Gastroesophageal sphincter (tissue), 4 donors: ENCODE results near the gene CDH13. TPM values are rescaled to one million over a fixed set of nuclear protein-coding genes. Genes with fewer than 3 reads are reported as not detected.

ENCODE experiments used
- ATAC-seq: fragments of 150-250 bp; one replicate; pipeline ENCODE4 v1.9.1; 2016; ENCODE audit warnings: mild to moderate bottlenecking, moderate library complexity
- H3K27ac ChIP-seq, 4 donors: fragments of 200-600 bp; sonication (generic) in 3 of 4; 1 replicate in 3 of 4; 2 replicates in 1 of 4; pipeline ENCODE4 v1.5.1; 2016 to 2019
- H3K27me3 ChIP-seq: fragments of 200-600 bp; sonication (generic); one replicate; pipeline ENCODE4 v1.5.1; 2019
- H3K36me3 ChIP-seq, 2 donors: fragments of 200-600 bp; sonication (generic); one replicate each; pipeline ENCODE4 v1.5.1; 2019; ENCODE audit warnings: control low read depth in 1 of 2
- H3K4me1 ChIP-seq, 3 donors: fragments of 200-600 bp; sonication (generic); 1 replicate in 2 of 3; 2 replicates in 1 of 3; pipeline ENCODE4 v1.5.1; 2016 to 2019; ENCODE audit warnings: control low read depth in 2 of 3
- H3K4me3 ChIP-seq, 2 donors: fragments of 200-600 bp; sonication (generic); one replicate each; pipeline ENCODE4 v1.5.1; 2019; ENCODE audit warnings: mild to moderate bottlenecking in 1 of 2, moderate library complexity in 1 of 2
- H3K9me3 ChIP-seq, 3 donors: fragments of 200-600 bp; sonication (generic); one replicate each; pipeline ENCODE4 v1.5.1; 2017 to 2019; ENCODE audit warnings: control low read depth in 2 of 3
- CTCF ChIP-seq, 4 experiments: fragments of 200-600 bp in 2 of 4; fragments of 450-650 bp in 2 of 4; sonication (generic) in 1 of 4; IDR thresholded peaks; one replicate each; pipeline ENCODE4 v1.5.1; 2017 to 2019; ENCODE audit warnings: antibody characterized with exemption in 4 of 4, mild to moderate bottlenecking in 2 of 4, moderate library complexity in 2 of 4
- EP300 ChIP-seq: sonication (generic); formaldehyde crosslinking; IDR thresholded peaks from one replicate; pipeline ENCODE4 v1.6.1; 2017; ENCODE audit warnings: antibody characterized with exemption, mild to moderate bottlenecking
- POLR2A ChIP-seq, 2 donors: fragments of 450-650 bp; IDR thresholded peaks; one replicate each; pipeline ENCODE4 v1.6.1; 2017; ENCODE audit warnings: antibody characterized with exemption in 2 of 2, mild to moderate bottlenecking in 2 of 2, moderate library complexity in 1 of 2
- POLR2AphosphoS5 ChIP-seq: sonication (generic); formaldehyde crosslinking; IDR thresholded peaks from one replicate; pipeline ENCODE4 v1.6.1; 2017; ENCODE audit warnings: antibody characterized with exemption
- WGBS, 2 donors: methylation state at CpG; one replicate each; pipeline ENCODE4 v1.1.5; 2018; ENCODE audit warnings: low coverage in 1 of 2; 5-methylcytosine and 5-hydroxymethylcytosine counted together
- total RNA-seq, 4 donors: library from RNA; depleted of rRNA; stranded (reverse); fragments of >200 nt; gene quantifications; one replicate each; pipeline ENCODE4 v1.1.0, GENCODE V29; 2016

CDH13 gene
- total RNA-seq, 4 donors from 2014 or later = 4.2 to 22.3 (median 11.4) TPM

GRCh38 chr16:82881516-82881915 is 254.7 kb downstream of the CDH13 start:
- Histone ChIP-seq H3K4me3 (no peak overlapping the region), H3K27ac (no peak overlapping the region), H3K9me3 (no peaks in the 10 kb centered on the region), H3K27me3 (no peaks in the 10 kb centered on the region), H3K4me1 (no peaks in the 10 kb centered on the region), H3K36me3 (no peaks in the 10 kb centered on the region)
- no peak for ATAC-seq
- TF ChIP-seq POLR2AphosphoS5 (no peak), POLR2A (IDR thresholded peaks at IDR 0.05) (no peak), CTCF (IDR thresholded peaks at IDR 0.05) (no peak), EP300 (no peak)
- WGBS, 2 donors = 96 to 100% methylated on average over 2 to 3 of the region's 3 CpGs

GRCh38 chr16:82882226-82882625 is 255.5 kb downstream of the CDH13 start:
- Histone ChIP-seq H3K27ac (no peak overlapping the region), H3K4me1 (no peaks in the 10 kb centered on the region), H3K36me3 (no peaks in the 10 kb centered on the region), H3K9me3 (no peaks in the 10 kb centered on the region), H3K4me3 (no peak overlapping the region), H3K27me3 (no peaks in the 10 kb centered on the region)
- TF ChIP-seq POLR2A (IDR thresholded peaks at IDR 0.05) = no peak
- TF ChIP-seq EP300 = no peak
- no peak for TF ChIP-seq CTCF (IDR thresholded peaks at IDR 0.05)
- no peak for TF ChIP-seq POLR2AphosphoS5
- ATAC-seq = no peak
- 80 to 89% methylated on average over 1 to 6 of the region's 6 CpGs for WGBS, 2 donors

- no peak overlapping the region for H3K27ac ChIP-seq
- 47 to 67% methylated on average over 4 of the region's 5 CpGs for WGBS, 2 donors
- TF ChIP-seq POLR2A (IDR thresholded peaks at IDR 0.05) = no peak
- H3K27me3 ChIP-seq = no peaks in the 10 kb centered on the region
- H3K4me3 ChIP-seq = no peak overlapping the region
- no peak for ATAC-seq
- no peaks in the 10 kb centered on the region for H3K9me3 ChIP-seq
- no peaks in the 10 kb centered on the region for H3K36me3 ChIP-seq
- H3K4me1 ChIP-seq = no peaks in the 10 kb centered on the region
Observed at GRCh38 chr16:82882982-82883835, 256.4 kb downstream of the CDH13 start.

GRCh38 chr16:82884320-82884898 is 257.6 kb downstream of the CDH13 start:
- no peak for ATAC-seq
- WGBS, 2 donors = 65 to 66% methylated on average over 4 of the region's 4 CpGs
- TF ChIP-seq POLR2A (IDR thresholded peaks at IDR 0.05) (no peak), CTCF (IDR thresholded peaks at IDR 0.05) (no peak), POLR2AphosphoS5 (no peak), EP300 (no peak)

GRCh38 chr16:82886146-82886545 is 259.4 kb downstream of the CDH13 start:
- H3K36me3 ChIP-seq = no peaks in the 10 kb centered on the region
- H3K27ac ChIP-seq = no peak overlapping the region
- TF ChIP-seq EP300 (no peak), POLR2AphosphoS5 (no peak), POLR2A (IDR thresholded peaks at IDR 0.05) (no peak), CTCF (IDR thresholded peaks at IDR 0.05) (no peak)
- H3K4me1 ChIP-seq = no peaks in the 10 kb centered on the region
- H3K27me3 ChIP-seq = no peaks in the 10 kb centered on the region
- no peaks in the 10 kb centered on the region for H3K9me3 ChIP-seq
- WGBS, 2 donors = 76 to 93% methylated on average over 2 of the region's 2 CpGs
- no peak for ATAC-seq
- H3K4me3 ChIP-seq = no peak overlapping the region

More at GRCh38 chr16:82884320-82884898, 257.6 kb downstream of the CDH13 start:
- Histone ChIP-seq H3K9me3 (no peaks in the 10 kb centered on the region), H3K27me3 (no peaks in the 10 kb centered on the region), H3K27ac (no peak overlapping the region), H3K4me3 (no peak overlapping the region), H3K4me1 (no peaks in the 10 kb centered on the region), H3K36me3 (no peaks in the 10 kb centered on the region)
